BLaER1 (cell line): Measurements from ENCODE around the gene SGIP1.

Experiments used
- H3K27ac ChIP-seq: shearing (Covaris generic); formaldehyde crosslinking; 2 replicates; pipeline ENCODE4 v1.8.1; 2022
- H3K27me3 ChIP-seq: shearing (Covaris generic); formaldehyde crosslinking; 2 replicates; pipeline ENCODE4 v1.8.1; 2022
- H3K36me3 ChIP-seq: shearing (Covaris generic); formaldehyde crosslinking; 2 replicates; pipeline ENCODE4 v1.8.1; 2022
- H3K4me1 ChIP-seq: shearing (Covaris generic); formaldehyde crosslinking; 2 replicates; pipeline ENCODE4 v1.8.1; 2022
- H3K4me2 ChIP-seq: shearing (Covaris generic); formaldehyde crosslinking; 2 replicates; pipeline ENCODE4 v1.8.1; 2022
- H3K4me3 ChIP-seq: shearing (Covaris generic); formaldehyde crosslinking; 2 replicates; pipeline ENCODE4 v1.8.1; 2022
- H3K9ac ChIP-seq: shearing (Covaris generic); formaldehyde crosslinking; 2 replicates; pipeline ENCODE4 v1.8.1; 2022
- H3K9me3 ChIP-seq: shearing (Covaris generic); formaldehyde crosslinking; 2 replicates; pipeline ENCODE4 v1.8.1; 2022
- H4K20me1 ChIP-seq: shearing (Covaris generic); formaldehyde crosslinking; 2 replicates; pipeline ENCODE4 v1.8.1; 2022
- Cebpa-rat ChIP-seq: shearing (Covaris generic); IDR thresholded peaks from 2 replicates; pipeline ENCODE4 v1.8.1; 2022

SGIP1 gene

DNA sequence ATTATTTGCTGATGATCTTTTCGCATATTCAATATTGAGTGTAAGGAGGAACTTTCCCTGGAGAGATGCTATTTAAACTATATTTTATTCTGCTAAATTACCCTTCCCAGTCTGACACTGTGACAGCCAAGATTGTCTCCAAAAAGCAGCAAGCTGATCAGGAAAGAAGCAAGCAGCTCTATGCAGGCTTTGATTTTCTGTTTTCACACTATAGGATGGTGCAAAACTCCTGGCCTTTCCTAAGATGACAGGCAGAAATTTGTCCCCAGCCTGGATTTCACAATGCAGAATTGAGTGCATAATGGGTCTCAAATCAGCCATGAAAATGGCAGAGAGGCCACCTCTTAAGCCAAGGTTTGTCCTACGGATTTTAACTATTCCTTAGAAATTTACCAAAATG is 1.1 kb downstream of the SGIP1 start:
- Histone ChIP-seq H3K27me3 (peaks cover 21% of the 10 kb centered on the region), H3K4me1 (0 out of 2 replicates have a peak, but pooled peaks cover 8% of the 10 kb centered on the region), H3K27ac (no peak overlapping the region), H3K9me3 (peaks cover 7% of the 10 kb centered on the region; the same call in 1 of the 2 replicates), H3K4me2 (no peak overlapping the region), H3K9ac (no peak overlapping the region), H3K4me3 (no peak overlapping the region), H4K20me1 (no peaks in the 10 kb centered on the region), H3K36me3 (no peaks in the 10 kb centered on the region)
- no peak for TF ChIP-seq Cebpa-rat

DNA sequence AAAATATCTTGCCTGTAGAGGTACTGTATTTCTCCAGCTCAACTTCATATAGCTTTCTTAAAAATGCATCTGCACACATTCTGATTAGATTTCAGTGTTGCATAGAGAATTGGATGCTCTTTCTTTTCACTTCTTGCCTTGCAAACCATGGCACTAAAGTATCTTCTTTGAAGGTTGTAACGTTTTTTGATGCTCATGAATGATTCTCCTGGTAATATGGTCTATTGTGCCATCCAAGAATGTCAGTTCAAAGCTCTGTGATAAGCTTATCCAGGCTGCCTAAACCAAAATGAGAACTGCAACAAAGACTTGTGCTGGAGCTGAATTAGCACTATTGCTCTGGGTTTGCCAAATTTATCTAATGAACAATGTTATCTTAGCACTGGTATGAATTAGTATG is 1.9 kb downstream of the SGIP1 start:
- Histone ChIP-seq H3K4me3 (no peak overlapping the region), H3K36me3 (no peaks in the 10 kb centered on the region), H3K27ac (no peak overlapping the region), H3K9me3 (peaks cover 7% of the 10 kb centered on the region; the same call in 1 of the 2 replicates), H3K9ac (no peak overlapping the region), H3K27me3 (peaks cover 21% of the 10 kb centered on the region), H3K4me1 (0 out of 2 replicates have a peak, but pooled peaks cover 6% of the 10 kb centered on the region), H3K4me2 (no peak overlapping the region), H4K20me1 (no peaks in the 10 kb centered on the region)
- TF ChIP-seq Cebpa-rat, result no peak

DNA sequence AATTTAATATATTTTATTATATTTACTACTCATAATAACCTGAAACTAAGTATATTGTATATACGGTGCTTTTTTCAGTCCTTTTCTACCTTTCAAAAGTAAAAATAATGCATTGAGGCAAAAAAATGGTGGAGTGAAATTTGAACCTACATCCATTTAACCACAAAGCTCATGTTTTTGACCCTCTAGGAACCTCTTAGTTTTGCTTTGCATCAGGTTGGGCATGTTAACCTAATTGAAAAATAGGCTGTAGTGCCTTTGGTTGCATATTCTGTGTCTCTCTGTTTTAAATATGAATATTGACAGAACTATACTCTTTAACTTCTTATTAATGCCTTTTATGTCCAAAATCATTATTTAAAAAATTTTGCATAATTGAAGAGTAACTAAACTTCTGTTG is 3.8 kb downstream of the SGIP1 start:
- Histone ChIP-seq H3K9ac (no peak overlapping the region), H3K27ac (no peak overlapping the region), H3K27me3 (peaks cover 18% of the 10 kb centered on the region), H3K36me3 (no peaks in the 10 kb centered on the region), H3K4me3 (no peak overlapping the region), H3K9me3 (peaks cover 6% of the 10 kb centered on the region; the same call in 1 of the 2 replicates), H3K4me1 (no peaks in the 10 kb centered on the region), H4K20me1 (no peaks in the 10 kb centered on the region), H3K4me2 (no peak overlapping the region)
- TF ChIP-seq Cebpa-rat, result no peak

DNA sequence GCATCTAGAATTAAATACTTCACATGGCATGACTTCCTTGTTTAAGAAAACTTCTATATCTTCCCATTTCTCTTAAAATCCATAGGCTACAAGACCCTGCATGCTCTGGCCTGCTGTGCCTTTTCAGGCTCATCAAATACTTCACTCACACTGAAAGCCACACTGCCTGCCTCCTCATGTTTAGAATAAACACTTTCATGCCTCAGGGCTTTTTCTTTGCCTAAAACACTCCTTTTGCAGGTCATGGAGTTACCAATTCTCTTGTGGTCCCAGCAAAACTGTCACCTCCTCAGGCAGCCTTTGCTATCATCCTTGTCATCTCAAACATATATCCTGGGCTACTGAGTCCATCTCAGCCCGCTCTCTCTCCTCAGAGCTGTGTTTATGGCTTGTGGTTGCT is 5.5 kb downstream of the SGIP1 start:
- Histone ChIP-seq H3K36me3 (no peaks in the 10 kb centered on the region), H4K20me1 (no peaks in the 10 kb centered on the region), H3K27me3 (0 out of 2 replicates have a peak, but pooled peaks cover under 1% of the 10 kb centered on the region), H3K4me3 (no peak overlapping the region), H3K27ac (no peak overlapping the region), H3K9me3 (no peaks in the 10 kb centered on the region), H3K9ac (no peak overlapping the region), H3K4me1 (peaks cover 6% of the 10 kb centered on the region; the same call in 1 of the 2 replicates), H3K4me2 (no peak overlapping the region)
- no peak for TF ChIP-seq Cebpa-rat

DNA sequence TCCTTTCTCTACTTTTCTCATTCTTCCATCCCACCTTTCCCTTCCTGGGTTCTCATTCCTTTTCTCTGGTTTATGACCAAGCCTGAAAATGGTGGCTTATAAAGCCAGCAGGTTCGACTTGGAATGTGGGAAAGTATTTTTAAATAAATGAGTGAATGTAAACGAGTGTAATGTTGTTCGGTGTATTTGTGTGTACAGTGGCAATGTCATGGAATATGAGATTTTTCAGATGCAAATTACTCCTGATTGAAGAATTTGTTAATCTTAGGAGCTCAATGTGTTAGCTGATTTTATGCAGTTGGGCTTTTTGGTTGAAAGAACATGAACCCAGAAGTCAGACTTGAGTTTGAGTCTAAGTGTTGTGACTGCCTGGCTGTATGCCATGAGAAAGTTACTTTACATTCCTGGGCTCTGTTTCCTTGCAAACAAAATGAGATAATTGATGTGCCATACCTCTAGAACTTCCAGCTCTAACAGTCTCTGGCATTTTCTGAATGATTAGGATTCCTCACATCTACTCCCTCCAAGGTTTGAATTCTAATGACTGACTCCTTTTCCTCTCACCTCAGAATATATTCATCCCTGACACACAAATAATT is 6.6 kb downstream of the SGIP1 start:
- Histone ChIP-seq H3K36me3 (no peaks in the 10 kb centered on the region), H3K9me3 (no peaks in the 10 kb centered on the region), H3K27me3 (no peaks in the 10 kb centered on the region), H3K4me1 (peaks cover 6% of the 10 kb centered on the region; the same call in 1 of the 2 replicates), H3K4me2 (no peak overlapping the region), H4K20me1 (no peaks in the 10 kb centered on the region), H3K4me3 (no peak overlapping the region), H3K27ac (no peak overlapping the region), H3K9ac (no peak overlapping the region)
- TF ChIP-seq Cebpa-rat, result no peak

DNA sequence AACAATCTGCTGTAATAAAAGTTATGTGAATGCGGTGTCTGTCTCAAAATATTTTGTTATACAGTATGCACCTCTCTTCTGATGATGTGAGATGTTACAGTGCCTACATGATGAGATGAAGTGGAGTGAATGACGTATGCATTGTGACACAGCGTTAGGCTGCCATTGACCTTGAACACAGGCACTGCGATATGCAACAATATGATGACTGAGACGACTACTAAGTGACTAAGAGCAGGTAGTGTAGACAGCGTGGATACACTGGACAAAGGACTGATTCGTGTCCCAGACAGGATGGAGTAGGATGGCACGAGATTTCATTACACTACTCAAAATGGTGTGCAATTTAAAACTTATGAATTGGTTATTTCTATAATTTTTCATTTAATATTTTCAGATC is 8.4 kb downstream of the SGIP1 start:
- no peak overlapping the region for H3K9ac ChIP-seq
- no peak overlapping the region for H3K4me2 ChIP-seq
- no peaks in the 10 kb centered on the region for H4K20me1 ChIP-seq

DNA sequence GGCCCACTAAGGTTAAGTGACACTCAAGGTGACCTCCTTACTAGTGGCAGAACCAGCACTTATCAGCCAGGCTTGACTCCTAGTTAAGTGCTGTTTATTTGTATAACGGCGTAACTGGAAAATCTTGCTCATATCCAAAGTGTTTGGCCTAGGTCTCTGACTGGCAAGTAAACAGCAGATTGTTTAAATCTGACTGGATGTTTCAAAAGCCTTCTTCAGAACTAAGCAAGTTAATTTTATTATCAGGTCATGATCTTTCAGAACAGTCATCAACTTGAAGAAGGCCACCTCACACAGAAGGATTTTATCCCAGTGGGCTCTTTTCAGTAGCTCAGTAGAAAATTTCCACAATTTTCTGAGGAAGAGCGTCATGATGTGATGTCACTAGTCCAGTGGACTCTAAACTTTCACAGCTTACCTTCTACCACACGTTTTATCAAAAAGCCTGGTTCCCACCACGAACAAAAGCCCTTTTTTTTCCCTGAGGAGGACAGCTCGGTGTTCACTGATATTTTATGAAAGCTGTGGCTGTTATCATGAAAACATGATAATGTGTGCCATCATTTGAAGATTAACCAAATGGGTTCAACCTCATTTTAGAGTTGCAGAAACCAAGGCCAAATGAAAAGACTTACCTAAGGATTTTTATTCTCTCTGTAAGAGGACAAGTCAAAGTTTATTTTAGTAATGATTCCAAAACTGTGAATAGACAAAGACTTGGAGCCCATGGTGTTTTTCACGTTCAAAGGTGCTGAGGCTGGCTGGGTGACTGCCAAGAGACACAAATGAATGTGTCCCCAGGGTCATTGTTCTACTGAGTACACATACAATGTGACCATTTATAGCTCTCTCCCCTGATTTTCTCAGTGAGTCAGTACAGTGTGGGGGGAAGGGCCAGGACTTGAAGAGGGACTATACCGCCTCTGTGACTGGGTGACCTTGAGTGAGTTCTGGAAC is 9.1 kb downstream of the SGIP1 start:
- Histone ChIP-seq H3K27ac (no peak overlapping the region), H3K36me3 (no peaks in the 10 kb centered on the region), H4K20me1 (no peaks in the 10 kb centered on the region), H3K9me3 (no peaks in the 10 kb centered on the region), H3K4me3 (no peak overlapping the region), H3K4me2 (no peak overlapping the region), H3K4me1 (peaks cover 6% of the 10 kb centered on the region; the same call in 1 of the 2 replicates), H3K27me3 (no peaks in the 10 kb centered on the region), H3K9ac (no peak overlapping the region)
- TF ChIP-seq Cebpa-rat, result no peak

More for the DNA sequence above, 8.4 kb downstream of the SGIP1 start:
- no peak for TF ChIP-seq Cebpa-rat
- Histone ChIP-seq H3K4me3 (no peak overlapping the region), H3K4me1 (peaks cover 6% of the 10 kb centered on the region; the same call in 1 of the 2 replicates), H3K9me3 (no peaks in the 10 kb centered on the region), H3K27ac (no peak overlapping the region), H3K36me3 (no peaks in the 10 kb centered on the region), H3K27me3 (no peaks in the 10 kb centered on the region)

DNA sequence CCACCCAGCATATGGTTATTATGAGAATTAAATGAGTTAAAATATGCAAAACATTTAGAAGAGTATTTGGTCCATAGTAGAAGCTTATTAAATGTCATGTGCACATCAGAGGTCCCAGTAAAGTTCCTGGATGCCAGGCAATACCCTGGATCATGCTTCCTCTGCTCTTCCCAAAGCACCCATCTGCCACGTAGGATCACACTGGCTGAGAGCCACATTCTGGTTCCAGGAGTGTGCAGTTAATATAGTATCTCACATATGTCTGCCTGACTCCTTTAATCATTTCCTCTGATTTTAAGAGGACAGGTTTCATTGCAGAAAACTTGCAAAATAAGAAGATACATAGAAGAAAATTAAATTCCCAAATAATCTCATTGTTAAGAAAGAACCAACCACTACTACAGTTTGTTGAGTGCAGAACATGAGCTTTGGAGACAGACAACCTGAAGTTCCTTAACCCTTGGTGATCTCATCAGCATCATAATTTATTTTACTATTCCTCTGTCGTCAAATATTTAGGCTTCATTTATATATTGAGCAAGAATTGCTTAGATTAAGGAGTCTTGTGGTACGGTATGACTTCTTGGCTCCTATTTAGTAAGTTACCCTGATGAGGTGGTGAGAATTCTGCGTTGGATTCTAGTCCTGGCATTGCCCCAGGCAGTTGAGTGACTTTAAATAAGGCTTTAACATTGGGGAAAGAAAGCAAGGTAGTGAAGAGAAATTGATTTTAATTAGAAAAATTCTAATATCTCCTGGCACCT is 12.3 kb downstream of the SGIP1 start:
- Histone ChIP-seq H3K9ac (no peak overlapping the region), H3K27ac (no peak overlapping the region), H4K20me1 (no peaks in the 10 kb centered on the region), H3K4me2 (no peak overlapping the region), H3K27me3 (no peaks in the 10 kb centered on the region), H3K4me1 (peaks cover 6% of the 10 kb centered on the region; the same call in 1 of the 2 replicates), H3K4me3 (no peak overlapping the region), H3K9me3 (no peaks in the 10 kb centered on the region), H3K36me3 (no peaks in the 10 kb centered on the region)
- TF ChIP-seq Cebpa-rat, result no peak

DNA sequence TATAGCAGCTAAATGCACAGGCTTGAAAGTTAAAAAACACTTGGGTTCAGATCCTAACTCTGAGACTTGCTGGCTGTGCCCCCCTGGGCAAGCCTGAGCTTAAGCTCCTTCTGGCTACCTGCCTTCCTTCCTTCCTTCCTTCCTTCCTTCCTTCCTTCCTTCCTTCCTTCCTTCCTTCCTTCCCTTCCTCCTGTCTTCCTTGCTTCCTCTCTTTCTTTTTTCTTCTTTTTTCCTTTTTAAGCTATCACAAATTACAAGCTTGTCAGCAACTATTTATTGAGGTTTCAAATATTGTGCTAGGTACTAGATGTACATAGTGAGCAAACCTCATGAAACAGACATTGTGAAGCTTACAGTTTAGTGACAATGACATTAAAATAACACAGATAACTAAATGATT is 15.1 kb downstream of the SGIP1 start:
- peaks cover 8% of the 10 kb centered on the region for H3K4me1 ChIP-seq

More for the DNA sequence above, 15.1 kb downstream of the SGIP1 start:
- H3K27ac ChIP-seq, result no peak overlapping the region
- no peak overlapping the region for H3K4me3 ChIP-seq
- H3K27me3 ChIP-seq, result no peaks in the 10 kb centered on the region
- no peaks in the 10 kb centered on the region for H3K9me3 ChIP-seq
- H3K4me2 ChIP-seq, result no peak overlapping the region
- H4K20me1 ChIP-seq, result no peaks in the 10 kb centered on the region
- H3K36me3 ChIP-seq, result no peaks in the 10 kb centered on the region
- no peak overlapping the region for H3K9ac ChIP-seq
- no peak for TF ChIP-seq Cebpa-rat
